HepG2 (cell line): ENCODE results near the gene DIAPH3. TPM values are rescaled to one million over a fixed set of nuclear protein-coding genes. Genes with fewer than 3 reads are reported as not detected.

Experiments
- ATAC-seq: fragments of 200-7000 bp; cut with Tn5 transposase; 3 replicates; pipeline ENCODE4 v1.9.1; 2020; ENCODE audit warnings: mild to moderate bottlenecking, moderate library complexity
- BruUV-seq: library from RNA; stranded (reverse); fragments of 400-500 nt; replicated peaks from 2 replicates; lab custom pipeline; 2021; lab: Mats Ljungman, UMichigan
- CTCF ChIA-PET: fragments of 300-600 bp; formaldehyde crosslinking; extraction: SDS; loops from one replicate; lab custom pipeline; 2021; ENCODE audit warnings: low total read pairs, inconsistent platforms, low intra/inter-chr PET ratio; lab: Yijun Ruan, JAX
- POLR2A ChIA-PET: fragments of 350-600 bp; sonication (Branson Sonifier 250); formaldehyde crosslinking; loops from one replicate; lab custom pipeline; 2020; ENCODE audit warnings: antibody characterized with exemption, inconsistent platforms; lab: Yijun Ruan, JAX
- DNase-seq: peaks from one replicate; pipeline ENCODE4 v3.0.0-alpha.2; 2015; ENCODE audit warnings: low spot score
- FAIRE-seq: peaks from 3 replicates; lab custom pipeline; 2011; peaks lifted over from hg19 to GRCh38; lab: Jason Lieb, UNC
- H2AFZ ChIP-seq: one replicate; pipeline ENCODE4 v1.6.1; 2011; ENCODE audit warnings: low read length, inconsistent platforms
- H3K27ac ChIP-seq: fragments of 300-600 bp; 3 replicates; pipeline ENCODE4 v1.8.0; 2011; ENCODE audit warnings: mixed run types, mild to moderate bottlenecking, mixed read lengths, low read length, inconsistent platforms; ENCODE audit not compliant: insufficient read depth; ENCODE audit errors: extremely low read length
- H3K27me3 ChIP-seq, 2 experiments: fragments of 200-600 bp in 1 of 2; 2 replicates in 1 of 2; 3 replicates in 1 of 2; pipeline versions ENCODE4 v1.6.0 to v1.8.0; 2011; ENCODE audit warnings: low read length in 2 of 2, mild to moderate bottlenecking in 2 of 2, moderate library complexity in 2 of 2, inconsistent platforms in 1 of 2; ENCODE audit not compliant: insufficient read depth in 2 of 2, control insufficient read depth in 1 of 2
- H3K36me3 ChIP-seq, 2 experiments: fragments of 200-600 bp in 1 of 2; replicated peaks in 1 of 2; 2 replicates in 1 of 2; 3 replicates in 1 of 2; pipeline versions ENCODE4 v1.5.1 to v1.8.0; 2011; ENCODE audit warnings: low read length in 2 of 2, inconsistent platforms in 1 of 2; ENCODE audit not compliant: insufficient read depth in 2 of 2, control insufficient read depth in 1 of 2
- H3K4me1 ChIP-seq: 2 replicates; pipeline ENCODE4 v1.5.1; 2012; ENCODE audit warnings: low read length, inconsistent platforms; ENCODE audit not compliant: insufficient read depth
- H3K4me2 ChIP-seq: 2 replicates; pipeline ENCODE4 v1.6.0; 2011; ENCODE audit warnings: low read depth, low read length, inconsistent platforms
- H3K4me3 ChIP-seq, 3 experiments: fragments of 200-600 bp in 1 of 3; sonication (generic), shearing (Covaris generic) in 1 of 3; replicated peaks in 1 of 3; 2 replicates each; pipeline ENCODE4 v1.5.1; 2011 to 2016; ENCODE audit warnings: low read length in 3 of 3, inconsistent platforms in 2 of 3, low read depth in 2 of 3, mild to moderate bottlenecking in 2 of 3, control low read depth in 1 of 3, mixed read lengths in 1 of 3; ENCODE audit not compliant: insufficient read depth in 1 of 3
- H3K79me2 ChIP-seq: one replicate; pipeline ENCODE4 v1.6.1; 2011; ENCODE audit warnings: low read length, inconsistent platforms; ENCODE audit not compliant: insufficient read depth
- H3K9ac ChIP-seq: 2 replicates; pipeline ENCODE4 v1.6.0; 2011; ENCODE audit warnings: mild to moderate bottlenecking, low read depth, low read length, inconsistent platforms; ENCODE audit not compliant: insufficient read depth
- H3K9me3 ChIP-seq: 2 replicates; pipeline ENCODE4 v1.5.1; 2012; ENCODE audit warnings: mild to moderate bottlenecking, low read length
- H4K20me1 ChIP-seq: 2 replicates; pipeline ENCODE4 v1.6.0; 2011; ENCODE audit warnings: inconsistent platforms, mild to moderate bottlenecking, low read length, moderate library complexity; ENCODE audit not compliant: insufficient read depth
- PAX8 ChIP-seq: sonication (generic); formaldehyde crosslinking; IDR thresholded peaks from 2 replicates; pipeline ENCODE4 v1.8.0; 2022; ENCODE audit warnings: mild to moderate bottlenecking, missing genetic modification reagents, borderline replicate concordance
- TGIF2 ChIP-seq: IDR thresholded peaks from 2 replicates; pipeline ENCODE4 v1.6.1; 2016; ENCODE audit warnings: control low read depth, missing compliant biosample characterization
- ZBTB25 ChIP-seq: IDR thresholded peaks from 2 replicates; pipeline ENCODE4 v1.6.1; 2018; ENCODE audit warnings: missing genetic modification reagents
- ZNF17 ChIP-seq: sonication (generic); formaldehyde crosslinking; IDR thresholded peaks from 2 replicates; pipeline ENCODE4 v1.5.0; 2020; ENCODE audit warnings: mild to moderate bottlenecking, missing genetic modification reagents
- ZNF878 ChIP-seq: sonication (generic); formaldehyde crosslinking; IDR thresholded peaks from 2 replicates; pipeline ENCODE4 v1.8.1; 2023; ENCODE audit warnings: mild to moderate bottlenecking, missing genetic modification reagents, moderate library complexity
- whole genome bisulfite sequencing: methylation state at CpG from one replicate; pipeline ENCODE4 v1.1.6; 2017; ENCODE audit warnings: low lambda C conversion rate; 5-methylcytosine and 5-hydroxymethylcytosine counted together
- in situ Hi-C: cut with HindIII; loops from 2 replicates; pipeline ENCODE4 v1.10.0; 2017; ENCODE audit warnings: low pct_unique_long_range_greater_than_20kb; ENCODE audit not compliant: extremely low pct_ligation_motif_present
- intact Hi-C: fragments of 100-400 bp; cut with micrococcal nuclease; formaldehyde crosslinking; loops from one replicate; pipeline ENCODE4 v1.10.0; 2022; ENCODE audit not compliant: unreplicated experiment
- polyA plus RNA-seq, 8 experiments: library from polyadenylated mRNA; depleted of rRNA in 3 of 8; stranded (reverse) in 7 of 8; unstranded in 1 of 8; fragments of >200 nt; fragmentation: Illumina TruSeq in 4 of 8; extraction: Trizol in 4 of 8; gene quantifications; 2 replicates each; pipeline versions ENCODE4 v1.2.1 to v1.2.3, GENCODE V29; 2011 to 2016; ENCODE audit warnings: low read depth in 4 of 8, missing spikeins in 1 of 8, mixed read lengths in 1 of 8; ENCODE audit not compliant: insufficient read depth in 1 of 8
- total RNA-seq, 5 experiments: library from RNA; depleted of rRNA; stranded (reverse); fragments of >200 nt; fragmentation: Illumina TruSeq; extraction: Trizol; gene quantifications; 2 replicates each; pipeline ENCODE4 v1.2.3, GENCODE V29; 2016; ENCODE audit warnings: low read depth in 1 of 5

The DIAPH3 gene
- total and polyA plus RNA-seq, 2 of the 13 experiments (the other 11 are each of a cell fraction or from before 2014, with no cell fraction given), result 4.0 to 9.3 TPM

- intact Hi-C loops, result no loop called here
- FAIRE-seq, result no peak
- no peak for ATAC-seq
- Histone ChIP-seq H3K27me3 (no peaks in the 10 kb centered on the region), H3K4me1 (0 out of 2 replicates have a peak, but pooled peaks cover 4% of the 10 kb centered on the region), H3K79me2 (no peaks in the 10 kb centered on the region), H3K4me2 (no peak overlapping the region), H3K36me3 (no peaks in the 10 kb centered on the region)
- DNase-seq, result no peak
- no peak for TF ChIP-seq ZNF17 (CRISPR knock-in tag)
- TF ChIP-seq, all 625 proteins: peak for 0
- POLR2A ChIA-PET, result no interaction called here
- Histone ChIP-seq H2AFZ (no peak overlapping the region), H3K9me3 (no peaks in the 10 kb centered on the region), H3K4me3 (no peak overlapping the region), H3K27ac (no peak overlapping the region), H4K20me1 (no peaks in the 10 kb centered on the region), H3K9ac (no peak overlapping the region)
- CTCF ChIA-PET, result no interaction called here
- no TSS peak for BruUV-seq
- in situ Hi-C loops, result no loop called here
Observed at GRCh38 chr13:59742467-59742866, 421.3 kb downstream of the DIAPH3 start.

- H3K4me2 ChIP-seq, result no peak overlapping the region
- H3K9ac ChIP-seq, result no peak overlapping the region
- no peak overlapping the region for H2AFZ ChIP-seq
- no peak overlapping the region for H3K4me3 ChIP-seq
- H3K27ac ChIP-seq, result no peak overlapping the region
- no peaks in the 10 kb centered on the region for H3K36me3 ChIP-seq
- no peaks in the 10 kb centered on the region for H3K9me3 ChIP-seq
- no peaks in the 10 kb centered on the region for H4K20me1 ChIP-seq
- CTCF ChIA-PET, result no interaction called here
- no peak for TF ChIP-seq ZNF878 (CRISPR knock-in tag)
- no peak for TF ChIP-seq ZBTB25 (CRISPR knock-in tag)
- TF ChIP-seq TGIF2, result no peak
- TF ChIP-seq PAX8 (CRISPR knock-in tag), result no peak
- DNase-seq, result no peak
- no peaks in the 10 kb centered on the region for H3K79me2 ChIP-seq
- in situ Hi-C loops, result no loop called here
- no peak for FAIRE-seq
- intact Hi-C loops, result no loop called here
- POLR2A ChIA-PET, result no interaction called here
- no peak for ATAC-seq
- no TSS peak for BruUV-seq
- H3K4me1 ChIP-seq, result no peaks in the 10 kb centered on the region
- 93% methylated on average over 5 of the region's 5 CpGs for WGBS
- H3K27me3 ChIP-seq, result no peaks in the 10 kb centered on the region
Observed at GRCh38 chr13:59738921-59739320, 424.8 kb downstream of the DIAPH3 start.
